RKO (cell line): ENCODE results near the gene MAGI2.

Experiments used
- DNase-seq: peaks from one replicate; pipeline ENCODE4 v3.0.0-alpha.2; 2016; ENCODE audit warnings: low spot score

Gene MAGI2

GRCh38 chr7:78912781-78913180, 540.7 kb downstream of the MAGI2 start:
- no peak for DNase-seq

GRCh38 chr7:78906735-78907134, 546.7 kb downstream of the MAGI2 start:
- DNase-seq = no peak

- no peak for DNase-seq
Measured at GRCh38 chr7:78905436-78905835, 548.0 kb downstream of the MAGI2 start.

GRCh38 chr7:78904983-78905382, 548.5 kb downstream of the MAGI2 start:
- no peak for DNase-seq

DNA sequence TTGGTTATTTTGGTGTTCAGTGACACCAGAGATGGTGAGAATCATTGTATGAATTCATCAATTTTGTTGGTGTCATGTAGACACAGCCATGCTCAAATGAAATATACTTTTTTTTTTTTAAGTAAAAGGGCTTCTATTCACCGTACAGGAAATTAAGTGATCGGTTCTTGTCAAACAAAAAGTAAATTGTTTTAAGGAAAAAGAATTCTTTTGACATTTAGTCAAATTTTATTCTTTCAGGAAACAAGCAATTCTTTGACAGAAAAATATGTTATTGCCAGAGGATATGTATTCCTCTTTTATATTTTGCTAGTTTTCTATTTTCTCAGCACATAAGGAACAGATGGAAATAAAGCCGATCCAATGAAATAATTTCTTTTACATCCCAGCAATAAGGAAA, 551.9 kb downstream of the MAGI2 start:
- no peak for DNase-seq

DNA sequence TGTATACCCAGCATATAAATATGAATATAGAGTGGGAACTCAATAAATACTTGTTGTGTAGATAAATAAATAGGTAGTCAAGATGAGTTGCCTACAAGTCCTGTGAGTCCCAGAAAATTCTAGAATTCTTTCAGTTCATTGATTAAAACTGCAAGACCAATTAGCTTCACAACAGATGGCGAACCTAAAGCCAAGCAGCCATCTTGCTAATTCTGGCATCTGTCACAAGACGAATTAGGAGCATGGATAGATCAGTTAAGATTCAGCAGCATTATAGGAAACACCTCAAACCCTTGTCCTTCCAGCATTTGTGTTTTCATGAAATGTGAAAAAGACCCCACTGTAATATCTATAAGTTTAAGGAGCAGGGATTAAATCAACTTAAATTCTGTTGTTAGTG, 552.7 kb downstream of the MAGI2 start:
- no peak for DNase-seq

DNA sequence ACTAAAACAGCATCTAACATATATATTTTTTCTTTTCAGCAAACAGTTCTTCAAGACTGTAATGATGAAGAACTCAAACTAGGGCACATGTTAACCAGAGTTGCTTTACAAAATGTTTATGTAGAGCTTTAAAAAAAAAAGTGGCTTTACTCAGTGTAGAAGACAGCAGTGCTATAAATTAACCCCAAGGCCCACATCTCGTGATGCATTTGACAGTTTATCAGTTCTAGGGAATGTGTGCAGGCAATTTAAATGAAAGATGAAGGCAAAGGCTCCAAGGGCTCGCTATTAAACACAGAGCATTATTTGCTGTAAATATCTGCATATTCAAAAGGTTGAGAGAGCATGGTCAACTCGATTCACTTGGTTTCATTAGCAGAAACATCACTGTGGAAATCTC, 558.1 kb downstream of the MAGI2 start:
- no peak for DNase-seq

GRCh38 chr7:78879206-78879605, 574.3 kb downstream of the MAGI2 start:
- no peak for DNase-seq

DNA sequence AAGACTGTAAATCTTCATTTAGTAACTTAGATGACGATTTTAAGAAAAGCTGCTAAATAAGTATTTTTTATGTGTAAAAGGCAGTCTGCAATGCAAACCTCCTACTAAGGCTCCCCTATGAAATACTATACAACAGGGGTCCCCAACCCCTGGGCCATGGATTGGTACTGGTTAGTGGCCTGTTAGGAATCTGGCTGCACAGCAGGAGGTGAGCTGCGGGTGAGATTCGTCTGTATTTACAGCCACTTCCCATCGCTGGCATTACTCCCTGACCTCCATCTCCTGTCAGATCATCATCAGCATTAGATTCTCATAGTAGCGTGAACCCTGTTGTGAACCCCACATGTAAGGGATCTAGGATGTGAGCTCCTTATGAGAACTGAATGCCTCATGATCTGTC, 580.4 kb downstream of the MAGI2 start:
- DNase-seq = no peak

DNA sequence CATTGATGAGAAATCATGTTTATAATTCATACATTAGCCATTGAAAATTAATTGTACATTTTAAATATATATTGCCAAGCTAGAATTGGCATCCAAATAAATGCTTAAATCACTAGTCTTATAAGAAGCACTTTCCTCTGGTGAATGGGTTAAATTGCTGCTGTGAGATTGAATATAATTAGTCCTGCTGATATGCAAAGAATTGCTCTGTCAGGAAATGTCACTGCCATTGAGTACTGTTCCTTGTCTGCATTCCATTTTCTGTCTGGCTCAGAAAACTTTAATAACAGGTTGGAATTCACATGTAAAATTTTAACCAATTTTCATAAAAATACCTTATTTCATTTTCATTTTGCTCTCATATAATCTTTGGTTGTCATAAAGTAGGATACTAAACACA, 589.1 kb downstream of the MAGI2 start:
- no peak for DNase-seq

- no peak for DNase-seq
Measured at GRCh38 chr7:78863281-78863680, 590.2 kb downstream of the MAGI2 start.

DNA sequence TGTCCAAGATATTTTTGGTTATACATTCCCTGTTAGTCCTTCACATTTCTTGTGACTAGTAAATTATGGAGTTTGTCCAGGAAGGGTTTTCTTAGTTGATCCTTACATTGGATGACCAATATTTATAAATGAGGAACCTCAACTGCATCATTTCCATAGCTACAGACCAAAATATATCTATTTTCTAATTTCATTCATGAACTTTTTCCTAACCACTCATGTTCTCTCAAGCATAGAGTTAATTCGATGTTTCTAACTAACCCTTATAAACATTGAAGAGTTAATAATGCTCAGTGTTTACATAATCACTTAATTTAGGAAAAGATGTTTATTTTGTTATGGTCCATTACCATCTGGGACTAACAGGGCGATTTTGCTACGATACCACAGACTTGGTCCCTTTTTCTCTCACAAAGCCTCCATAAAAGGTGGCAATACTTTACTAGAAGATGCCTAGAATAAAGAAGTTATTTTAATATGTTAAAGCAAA, 591.0 kb downstream of the MAGI2 start:
- DNase-seq = no peak

GRCh38 chr7:78852951-78853350, 600.5 kb downstream of the MAGI2 start:
- DNase-seq = no peak

- no peak for DNase-seq
Measured at GRCh38 chr7:78850093-78850740, 603.2 kb downstream of the MAGI2 start.

GRCh38 chr7:78845155-78845554, 608.3 kb downstream of the MAGI2 start:
- no peak for DNase-seq

- DNase-seq = no peak
Measured at GRCh38 chr7:78842068-78842467, 611.4 kb downstream of the MAGI2 start.

GRCh38 chr7:78835897-78836296, 617.6 kb downstream of the MAGI2 start:
- no peak for DNase-seq

- DNase-seq = no peak
Measured at GRCh38 chr7:78828317-78828716, 625.1 kb downstream of the MAGI2 start.

DNA sequence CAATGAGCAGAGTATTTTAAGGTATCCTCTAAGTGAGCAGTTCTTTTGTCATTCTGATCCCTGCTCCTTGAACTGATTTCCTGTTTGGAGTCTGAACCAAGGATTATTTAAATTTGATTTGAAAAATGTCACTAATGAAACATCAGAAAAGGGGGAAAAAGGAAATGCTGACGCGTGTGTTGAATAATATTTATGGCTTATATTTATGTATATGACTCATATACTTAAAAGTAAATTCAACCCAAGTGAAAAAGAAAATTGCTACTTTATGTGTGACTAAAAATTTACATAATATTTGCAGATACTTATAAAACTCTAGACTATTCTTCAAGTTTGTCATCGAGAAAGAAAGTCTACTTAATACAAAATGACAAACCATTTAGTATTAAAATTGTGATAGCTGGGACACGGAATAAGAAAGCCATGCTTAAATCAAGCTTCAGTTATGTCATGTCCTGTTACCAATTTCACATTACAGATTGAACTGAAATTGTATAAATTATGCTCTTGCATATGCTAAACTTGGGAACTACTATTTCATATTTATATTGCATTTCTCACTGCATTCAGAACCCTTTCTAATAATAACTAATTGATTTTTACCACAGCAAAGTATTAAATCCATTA, 649.9 kb downstream of the MAGI2 start:
- no peak for DNase-seq

- no peak for DNase-seq
Measured at GRCh38 chr7:78794101-78794500, 659.4 kb downstream of the MAGI2 start.

- DNase-seq = no peak
Measured at GRCh38 chr7:78792624-78793023, 660.8 kb downstream of the MAGI2 start.

- DNase-seq = no peak
Measured at GRCh38 chr7:78792006-78792405, 661.5 kb downstream of the MAGI2 start.

DNA sequence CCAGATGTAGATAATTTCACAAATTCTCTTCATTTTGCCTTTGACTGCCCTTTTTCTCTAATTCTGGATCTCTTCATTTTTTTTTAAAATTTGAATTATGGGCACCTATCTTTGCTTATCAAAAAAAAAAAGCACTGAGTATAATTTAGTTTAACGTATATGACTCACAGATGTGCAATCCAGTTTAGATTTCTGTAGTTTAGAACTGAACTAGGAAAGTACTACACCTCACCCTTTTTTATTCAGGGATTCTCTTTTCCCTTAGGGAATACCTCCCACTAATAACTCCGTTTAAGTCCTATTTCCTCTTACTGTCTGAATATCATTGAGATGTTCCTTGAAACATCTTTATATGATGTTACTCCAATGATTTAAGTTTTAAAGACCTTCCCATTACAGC, 665.0 kb downstream of the MAGI2 start:
- DNase-seq = no peak

DNA sequence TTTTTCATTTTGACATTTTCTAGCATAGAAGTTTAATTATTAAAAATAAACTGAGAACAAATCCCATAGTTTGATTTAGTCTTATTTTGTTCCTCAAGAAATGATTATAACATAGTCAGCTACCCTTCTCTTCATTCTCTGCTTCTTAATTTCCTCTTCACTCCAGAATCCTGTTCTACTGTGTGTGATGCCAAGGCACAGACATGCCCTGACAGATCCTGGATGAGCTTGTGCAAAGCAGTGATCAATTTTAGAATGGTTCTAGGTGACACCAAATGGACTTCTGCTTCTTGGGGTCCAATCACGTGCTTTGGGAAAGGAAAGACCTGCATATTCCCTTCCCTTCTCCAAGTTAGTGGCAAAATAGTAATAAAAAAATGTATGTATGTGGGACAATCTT, 665.6 kb downstream of the MAGI2 start:
- no peak for DNase-seq
